Measurements from ENCODE around the gene CHSY1. TPM values are rescaled to one million over a fixed set of nuclear protein-coding genes. Genes with fewer than 3 reads are reported as not detected.
A peak's percentile ranks its signal among the peaks of the same experiment; 100 is the strongest.

Gene CHSY1
- total RNA-seq, 2 experiments from 2014 or later = 5.0 to 14.3 TPM

DNA sequence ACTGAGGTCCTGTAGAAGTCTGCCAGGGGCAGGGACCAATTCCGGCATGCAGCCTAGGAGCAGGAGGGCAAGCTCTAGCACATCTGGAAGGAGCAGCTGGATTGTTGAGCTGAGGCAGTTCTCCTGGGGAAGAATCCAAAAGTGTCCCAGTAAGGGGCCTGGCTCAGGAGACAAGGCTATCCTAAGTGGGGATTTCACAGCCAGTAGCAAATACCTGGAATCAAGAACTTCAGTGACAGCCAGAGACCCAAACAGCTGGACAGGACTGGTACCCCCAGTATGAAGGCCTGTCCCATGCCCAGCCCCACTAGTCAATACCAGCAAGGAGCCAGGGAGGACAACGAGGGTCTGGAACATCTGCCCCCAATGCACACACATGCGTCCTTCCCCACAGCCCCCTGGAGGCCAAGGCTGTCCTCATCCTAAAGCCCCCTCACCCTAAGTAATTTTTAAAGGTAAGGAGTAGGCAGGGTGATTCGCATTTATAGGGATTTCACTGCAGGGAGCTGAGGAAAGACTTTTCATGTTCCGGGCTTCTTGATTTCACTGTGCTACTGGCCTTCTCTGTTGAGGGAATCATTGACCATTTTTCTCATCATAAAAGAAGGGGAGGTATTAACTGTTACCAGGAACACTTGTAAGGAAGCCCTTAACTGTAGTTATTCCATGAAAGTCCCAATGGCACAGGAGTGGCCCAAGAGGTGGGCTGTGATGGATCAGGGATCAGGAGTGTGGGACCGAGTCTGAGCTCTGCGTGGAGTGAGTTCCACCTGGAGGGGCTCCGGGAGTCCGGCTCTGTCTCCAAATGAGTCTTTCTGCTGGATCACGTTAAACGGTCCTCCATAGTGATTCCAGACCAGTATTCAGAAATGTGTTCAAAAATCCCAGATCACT is 2.6 kb upstream of the CHSY1 start:
- BruUV-seq (replicated peaks) = no TSS peak
- no peak for TF ChIP-seq EZH2phosphoT487 (IDR thresholded peaks at IDR 0.05; ENCODE audit: borderline replicate concordance, low read depth, low read length)
- TF ChIP-seq, protein P1, sequence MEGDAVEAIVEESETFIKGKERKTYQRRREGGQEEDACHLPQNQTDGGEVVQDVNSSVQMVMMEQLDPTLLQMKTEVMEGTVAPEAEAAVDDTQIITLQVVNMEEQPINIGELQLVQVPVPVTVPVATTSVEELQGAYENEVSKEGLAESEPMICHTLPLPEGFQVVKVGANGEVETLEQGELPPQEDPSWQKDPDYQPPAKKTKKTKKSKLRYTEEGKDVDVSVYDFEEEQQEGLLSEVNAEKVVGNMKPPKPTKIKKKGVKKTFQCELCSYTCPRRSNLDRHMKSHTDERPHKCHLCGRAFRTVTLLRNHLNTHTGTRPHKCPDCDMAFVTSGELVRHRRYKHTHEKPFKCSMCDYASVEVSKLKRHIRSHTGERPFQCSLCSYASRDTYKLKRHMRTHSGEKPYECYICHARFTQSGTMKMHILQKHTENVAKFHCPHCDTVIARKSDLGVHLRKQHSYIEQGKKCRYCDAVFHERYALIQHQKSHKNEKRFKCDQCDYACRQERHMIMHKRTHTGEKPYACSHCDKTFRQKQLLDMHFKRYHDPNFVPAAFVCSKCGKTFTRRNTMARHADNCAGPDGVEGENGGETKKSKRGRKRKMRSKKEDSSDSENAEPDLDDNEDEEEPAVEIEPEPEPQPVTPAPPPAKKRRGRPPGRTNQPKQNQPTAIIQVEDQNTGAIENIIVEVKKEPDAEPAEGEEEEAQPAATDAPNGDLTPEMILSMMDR (conservative IDR thresholded peaks at IDR 0.05; ENCODE audit: low read length) = no peak
- Histone ChIP-seq H4K20me1 (ENCODE audit: insufficient read depth, low read length) (peaks cover 9% of the 10 kb centered on the region), H3K9me2 (ENCODE audit: insufficient read depth, low read length) (no peaks in the 10 kb centered on the region), H3K4me2 (ENCODE audit: low read length) (no peak overlapping the region), H3K4me1 (ENCODE audit: insufficient read depth, low read length, poor library complexity, severe bottlenecking) (peaks cover 6% of the 10 kb centered on the region), H3K27ac (ENCODE audit: low read depth, low read length, poor library complexity, severe bottlenecking) (no peak overlapping the region), H3K79me2 (ENCODE audit: insufficient read depth, low read depth, low read length) (no peaks in the 10 kb centered on the region), H3K4me3 (ENCODE audit: low read depth, low read length, poor library complexity, severe bottlenecking) (no peak overlapping the region), H2AFZ (ENCODE audit: low read length) (no peak overlapping the region), H3K9me3 (ENCODE audit: low read length) (no peaks in the 10 kb centered on the region), H3K36me3 (ENCODE audit: insufficient read depth, low read length) (no peaks in the 10 kb centered on the region)
- no peak for DNase-seq (ENCODE audit: low spot score)
- intact Hi-C loops (cut with micrococcal nuclease; ENCODE audit: unreplicated experiment) = no loop called here
- ChIA-PET CTCF (ENCODE audit: unreplicated experiment) (no interaction called here), POLR2A (interaction anchor here (0.6 kb wide), 1 partner anchor 110 kb away, joined by 4 read pairs; no protein-coding TSS in a partner anchor)

DNA sequence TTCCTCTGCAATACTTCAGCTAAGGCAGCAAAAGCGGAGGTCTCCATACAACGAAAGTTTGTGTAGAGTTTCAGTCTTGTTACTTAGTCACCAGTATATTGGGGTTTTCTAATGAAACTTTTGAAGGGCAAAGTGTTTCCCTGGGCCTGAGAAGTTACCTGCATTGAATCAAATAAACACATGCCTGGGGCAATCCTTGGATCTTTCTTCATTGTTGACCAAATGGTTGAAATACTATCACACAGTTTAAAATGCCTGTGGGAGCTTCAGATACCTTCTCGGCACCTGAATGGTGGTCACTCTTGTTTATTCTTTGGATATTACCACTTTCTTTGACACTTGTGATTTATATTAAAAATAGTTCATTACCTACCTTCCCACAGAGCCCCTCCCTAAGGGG is 988 bp upstream of the CHSY1 start:
- Histone ChIP-seq H3K79me2 (ENCODE audit: insufficient read depth, low read depth, low read length) (no peaks in the 10 kb centered on the region), H3K4me3 (ENCODE audit: low read depth, low read length, poor library complexity, severe bottlenecking) (peak overlapping the region; percentile 65), H3K4me1 (ENCODE audit: insufficient read depth, low read length, poor library complexity, severe bottlenecking) (peaks cover 6% of the 10 kb centered on the region), H3K9me2 (ENCODE audit: insufficient read depth, low read length) (no peaks in the 10 kb centered on the region), H3K4me2 (ENCODE audit: low read length) (peak overlapping the region; percentile 61), H4K20me1 (ENCODE audit: insufficient read depth, low read length) (peaks cover 9% of the 10 kb centered on the region), H2AFZ (ENCODE audit: low read length) (peak overlapping the region; percentile 66; the same call in 1 of the 2 replicates), H3K9me3 (ENCODE audit: low read length) (no peaks in the 10 kb centered on the region), H3K27ac (ENCODE audit: low read depth, low read length, poor library complexity, severe bottlenecking) (no peak overlapping the region), H3K36me3 (ENCODE audit: insufficient read depth, low read length) (no peaks in the 10 kb centered on the region)
- DNase-seq (ENCODE audit: low spot score) = no peak
- no peak for TF ChIP-seq EZH2phosphoT487 (IDR thresholded peaks at IDR 0.05; ENCODE audit: borderline replicate concordance, low read depth, low read length)
- TF ChIP-seq, protein P1 (conservative IDR thresholded peaks at IDR 0.05; ENCODE audit: low read length) = no peak
- CTCF ChIA-PET (ENCODE audit: unreplicated experiment) = interaction anchor here (0.5 kb wide), 1 partner anchor 547 kb away, joined by 3 read pairs; no protein-coding TSS in a partner anchor
- intact Hi-C loops (cut with micrococcal nuclease; ENCODE audit: unreplicated experiment) = no loop called here
- POLR2A ChIA-PET = interaction anchor here (1.4 kb wide), 1 partner anchor 168 kb away, joined by 5 read pairs; no protein-coding TSS in a partner anchor
- BruUV-seq (replicated peaks) = no TSS peak
